OCI-LY3 (cell line): ENCODE data around the gene GPATCH8.

ENCODE experiments used
- CTCF ChIP-seq: fragments of 200-600, 300-600 bp; sonication (generic); IDR thresholded peaks from 2 replicates; pipeline ENCODE4 v1.5.1; 2014; ENCODE audit warnings: antibody characterized with exemption, low read length, low read depth
- EZH2phosphoT487 ChIP-seq: fragments of 200-600 bp; shearing (Covaris generic); IDR thresholded peaks from 2 replicates; pipeline ENCODE4 v1.6.1; 2018; ENCODE audit warnings: antibody characterized with exemption, mixed run types, low read depth

- TF ChIP-seq CTCF (no peak), EZH2phosphoT487 (no peak)
These were observed 126.4 kb downstream of the GPATCH8 start for GRCh38 chr17:44376779-44377178.
